AG10803 (cell line): ENCODE data around the gene REXO1.

Source experiments
- DNase-seq: peaks from one replicate; pipeline ENCODE4 v3.0.0; 2010; ENCODE audit warnings: low read depth
- H3K4me3 ChIP-seq: 2 replicates; pipeline ENCODE4 v1.5.1; 2011; ENCODE audit warnings: mild to moderate bottlenecking, low read length, control low read depth
- TF ChIP-seq, protein P1 (sequence below): conservative IDR thresholded peaks from 2 replicates; pipeline ENCODE4 v1.5.1; 2011; ENCODE audit warnings: mild to moderate bottlenecking, low read length, control low read depth, inconsistent platforms

The REXO1 gene

DNA sequence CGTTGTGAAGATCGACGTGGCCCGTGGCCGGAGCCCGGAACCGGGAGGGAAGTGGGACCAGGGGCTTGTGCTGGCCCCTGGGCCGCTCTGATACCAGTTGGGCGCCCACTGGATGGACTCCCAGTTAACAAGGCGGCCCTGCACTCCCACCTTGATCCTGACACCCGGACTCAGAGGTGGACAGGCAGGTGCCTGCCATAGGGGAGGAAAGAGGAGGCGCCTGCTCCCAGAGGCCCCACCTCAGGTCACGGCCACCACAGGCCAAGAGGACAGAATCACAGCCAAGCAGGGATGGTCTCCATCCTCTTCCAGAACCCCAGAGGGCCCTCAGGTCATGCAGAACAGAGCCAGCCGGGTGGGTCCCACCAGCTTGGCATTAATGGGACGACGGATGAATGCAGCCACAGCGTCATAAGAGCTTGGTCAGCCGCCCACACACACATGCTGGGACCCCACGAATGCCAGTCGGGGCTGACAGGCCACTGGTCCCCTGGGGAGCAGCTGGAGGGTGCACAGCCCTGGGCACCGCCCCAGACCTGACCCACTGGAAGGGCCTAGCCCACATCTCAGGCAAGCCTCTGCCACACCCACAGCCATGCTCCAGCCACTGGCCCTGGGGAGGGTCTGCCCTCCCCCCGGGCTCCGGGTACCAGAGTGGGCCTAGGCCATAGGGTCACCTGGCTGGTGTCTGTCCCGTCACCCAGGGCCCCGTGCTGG lies 24.7 kb upstream of the REXO1 start:
- DNase-seq: no peak
- H3K4me3 ChIP-seq: no peak overlapping the region
- TF ChIP-seq, protein P1, sequence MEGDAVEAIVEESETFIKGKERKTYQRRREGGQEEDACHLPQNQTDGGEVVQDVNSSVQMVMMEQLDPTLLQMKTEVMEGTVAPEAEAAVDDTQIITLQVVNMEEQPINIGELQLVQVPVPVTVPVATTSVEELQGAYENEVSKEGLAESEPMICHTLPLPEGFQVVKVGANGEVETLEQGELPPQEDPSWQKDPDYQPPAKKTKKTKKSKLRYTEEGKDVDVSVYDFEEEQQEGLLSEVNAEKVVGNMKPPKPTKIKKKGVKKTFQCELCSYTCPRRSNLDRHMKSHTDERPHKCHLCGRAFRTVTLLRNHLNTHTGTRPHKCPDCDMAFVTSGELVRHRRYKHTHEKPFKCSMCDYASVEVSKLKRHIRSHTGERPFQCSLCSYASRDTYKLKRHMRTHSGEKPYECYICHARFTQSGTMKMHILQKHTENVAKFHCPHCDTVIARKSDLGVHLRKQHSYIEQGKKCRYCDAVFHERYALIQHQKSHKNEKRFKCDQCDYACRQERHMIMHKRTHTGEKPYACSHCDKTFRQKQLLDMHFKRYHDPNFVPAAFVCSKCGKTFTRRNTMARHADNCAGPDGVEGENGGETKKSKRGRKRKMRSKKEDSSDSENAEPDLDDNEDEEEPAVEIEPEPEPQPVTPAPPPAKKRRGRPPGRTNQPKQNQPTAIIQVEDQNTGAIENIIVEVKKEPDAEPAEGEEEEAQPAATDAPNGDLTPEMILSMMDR: no peak

DNA sequence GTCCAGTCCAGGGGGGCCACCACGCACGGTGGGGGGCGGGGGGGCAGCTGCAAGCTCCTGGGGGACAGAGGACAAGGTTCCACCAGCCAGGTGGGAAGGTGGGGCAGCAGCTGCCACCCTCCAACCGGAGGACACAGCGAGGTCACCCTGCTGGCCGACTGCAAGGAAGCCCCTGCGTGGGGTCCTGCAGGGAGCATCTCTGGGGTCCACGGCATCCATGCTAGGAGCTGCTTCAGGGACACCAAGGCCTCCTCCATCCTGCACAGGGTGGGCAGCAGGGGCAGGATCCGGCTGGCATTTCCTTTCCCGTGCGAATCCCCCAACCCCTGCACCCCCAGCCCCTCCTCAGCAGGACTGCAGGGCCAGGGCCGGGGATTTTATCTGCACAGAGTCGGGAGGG lies 23.3 kb upstream of the REXO1 start:
- no peak overlapping the region for H3K4me3 ChIP-seq
- TF ChIP-seq, protein P1: no peak
- no peak for DNase-seq

DNA sequence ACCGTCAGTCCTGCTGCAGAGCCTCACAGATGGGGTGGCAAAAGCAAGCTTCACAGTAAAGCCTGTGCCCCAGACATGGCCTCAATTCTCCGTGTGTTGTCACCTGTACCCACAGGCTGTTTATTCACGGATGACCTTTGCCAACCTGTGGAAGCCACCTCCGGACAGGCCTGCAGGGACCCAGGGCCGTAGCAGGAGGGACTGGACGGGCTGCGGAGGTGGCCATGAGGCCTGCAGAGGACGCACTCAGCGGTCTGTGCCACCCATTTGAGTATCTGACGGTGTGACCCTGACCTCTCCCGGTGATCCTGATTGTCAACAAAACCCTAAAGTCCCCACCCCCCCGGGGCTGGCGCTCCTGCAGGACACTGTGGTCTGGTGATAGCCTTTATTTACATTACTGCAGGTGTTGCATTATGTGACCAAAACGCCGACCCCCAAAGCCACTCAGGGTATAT lies 22.9 kb upstream of the REXO1 start:
- TF ChIP-seq, protein P1: no peak

DNA sequence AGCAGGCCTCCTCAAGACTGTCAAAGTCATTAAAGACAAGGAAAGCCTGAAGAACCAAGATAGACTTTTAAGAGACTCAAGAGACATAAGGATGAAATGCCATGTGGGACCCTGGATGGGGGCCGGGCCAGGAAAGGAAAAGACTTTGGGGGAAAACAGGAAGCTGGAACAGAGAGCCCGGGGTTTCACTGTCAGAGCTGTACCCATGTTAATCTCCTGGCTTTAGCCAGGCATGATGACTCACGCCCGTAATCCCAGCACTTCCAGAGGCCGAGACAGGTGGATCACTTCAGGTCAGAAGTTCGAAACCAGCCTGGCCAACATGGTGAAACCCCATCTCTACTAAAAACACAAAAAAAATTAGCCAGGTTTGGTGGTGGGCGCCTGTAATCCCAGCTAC lies 20.7 kb upstream of the REXO1 start:
- TF ChIP-seq, protein P1: no peak
- DNase-seq: no peak
- no peak overlapping the region for H3K4me3 ChIP-seq

More for the DNA sequence above, 22.9 kb upstream of the REXO1 start:
- no peak for DNase-seq
- no peak overlapping the region for H3K4me3 ChIP-seq

DNA sequence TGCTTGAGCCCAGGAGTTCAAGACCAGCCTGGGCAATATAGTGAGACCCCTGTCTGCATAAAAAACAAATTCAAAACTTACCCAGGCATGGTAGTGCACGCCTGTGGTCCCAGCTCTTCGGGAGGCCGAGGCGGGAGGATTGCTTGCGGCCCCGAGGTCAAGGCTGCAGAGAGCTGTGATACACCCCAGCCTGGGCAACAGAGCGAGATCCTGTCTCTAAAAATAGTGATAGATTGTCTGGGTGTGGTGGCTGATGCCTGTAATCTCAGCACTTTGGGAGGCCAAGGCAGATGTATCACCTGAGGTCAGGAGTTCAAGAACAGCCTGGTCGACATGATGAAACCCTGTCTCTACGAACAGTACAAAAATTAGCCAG lies 19.1 kb upstream of the REXO1 start:
- no peak for DNase-seq
- H3K4me3 ChIP-seq: no peak overlapping the region
- TF ChIP-seq, protein P1: no peak

DNA sequence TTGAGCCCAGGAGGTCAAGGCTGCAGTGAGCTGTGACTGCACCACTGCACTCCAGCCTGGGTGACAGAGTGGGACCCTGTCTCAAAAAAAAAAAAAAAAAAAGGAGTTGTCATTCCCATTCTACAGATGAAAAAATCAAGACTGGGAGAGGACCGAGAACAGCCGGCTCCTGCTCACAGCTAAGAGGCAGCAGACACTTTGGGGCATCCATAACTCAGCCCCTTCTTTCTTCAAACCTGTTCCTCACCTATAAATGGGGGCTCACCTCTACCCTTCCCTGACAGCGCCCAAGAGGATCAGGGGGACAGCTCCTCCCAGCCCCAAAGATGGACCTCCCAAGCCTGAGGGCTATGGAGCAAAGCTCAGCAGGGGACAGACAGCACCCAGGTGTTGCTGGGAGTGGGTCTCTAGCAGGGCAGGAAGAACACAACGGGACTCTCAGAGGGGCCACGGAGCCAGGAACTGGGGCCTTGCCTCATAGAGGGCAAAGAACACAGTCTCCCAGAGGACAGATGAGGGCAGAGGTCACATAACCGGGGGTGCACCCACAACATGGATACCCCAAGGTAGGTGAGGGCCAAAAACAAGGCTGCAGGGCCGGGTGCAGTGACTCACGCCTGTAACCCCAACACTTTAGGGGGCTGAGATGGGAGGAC lies 18.5 kb upstream of the REXO1 start:
- no peak overlapping the region for H3K4me3 ChIP-seq
- TF ChIP-seq, protein P1: no peak
- DNase-seq: no peak
